Measurements from ENCODE around the gene RTN4R. TPM values are rescaled to one million over a fixed set of nuclear protein-coding genes. Genes with fewer than 3 reads are reported as not detected.

The RTN4R gene
- total and polyA plus RNA-seq, 9 of the 15 experiments (the other 6 are each of a cell fraction or from before 2014, with no cell fraction given), result 0.04 to 2.8 (median 1.4) TPM; not detected in 3

GRCh38 chr22:20243537-20244249 is 24.4 kb downstream of the RTN4R start (continued):
- TF ChIP-seq E2F8 (IDR thresholded peaks at IDR 0.05; ENCODE audit: low read depth, partially characterized antibody) (no peak), ZNF197 (CRISPR knock-in tag; IDR thresholded peaks at IDR 0.05; ENCODE audit: low read depth) (no peak), RB1 (IDR thresholded peaks at IDR 0.05; ENCODE audit: low read depth) (no peak), CLOCK (CRISPR knock-in tag; IDR thresholded peaks at IDR 0.05; ENCODE audit: borderline replicate concordance) (no peak), DNMT1 (IDR thresholded peaks at IDR 0.05) (no peak), EZH2 (IDR thresholded peaks at IDR 0.05; ENCODE audit: borderline replicate concordance, low read depth, low read length) (no peak), CBX2 (IDR thresholded peaks at IDR 0.05; ENCODE audit: insufficient read depth, low read length, poor library complexity, severe bottlenecking) (no peak), E2F5 (CRISPR knock-in tag; IDR thresholded peaks at IDR 0.05) (no peak), RREB1 (CRISPR knock-in tag; IDR thresholded peaks at IDR 0.05) (peak; percentile 44; the same call in 1 of the 2 replicates), NCOR1 (IDR thresholded peaks at IDR 0.05) (no peak), ELK1 (CRISPR knock-in tag; IDR thresholded peaks at IDR 0.05) (no peak), HDAC6 (IDR thresholded peaks at IDR 0.05; ENCODE audit: low read depth, low read length) (no peak), HMGN3 (IDR thresholded peaks at IDR 0.05; ENCODE audit: borderline replicate concordance, extremely low read depth, insufficient read length, low read depth, low read length) (no peak)

Measured in K562 (cell line).